ENCODE data around the gene ZNF71. TPM values are rescaled to one million over a fixed set of nuclear protein-coding genes. Genes with fewer than 3 reads are reported as not detected.

Gene ZNF71
- 7.2 and 8.5 TPM in 2 replicates for total RNA-seq

DNA sequence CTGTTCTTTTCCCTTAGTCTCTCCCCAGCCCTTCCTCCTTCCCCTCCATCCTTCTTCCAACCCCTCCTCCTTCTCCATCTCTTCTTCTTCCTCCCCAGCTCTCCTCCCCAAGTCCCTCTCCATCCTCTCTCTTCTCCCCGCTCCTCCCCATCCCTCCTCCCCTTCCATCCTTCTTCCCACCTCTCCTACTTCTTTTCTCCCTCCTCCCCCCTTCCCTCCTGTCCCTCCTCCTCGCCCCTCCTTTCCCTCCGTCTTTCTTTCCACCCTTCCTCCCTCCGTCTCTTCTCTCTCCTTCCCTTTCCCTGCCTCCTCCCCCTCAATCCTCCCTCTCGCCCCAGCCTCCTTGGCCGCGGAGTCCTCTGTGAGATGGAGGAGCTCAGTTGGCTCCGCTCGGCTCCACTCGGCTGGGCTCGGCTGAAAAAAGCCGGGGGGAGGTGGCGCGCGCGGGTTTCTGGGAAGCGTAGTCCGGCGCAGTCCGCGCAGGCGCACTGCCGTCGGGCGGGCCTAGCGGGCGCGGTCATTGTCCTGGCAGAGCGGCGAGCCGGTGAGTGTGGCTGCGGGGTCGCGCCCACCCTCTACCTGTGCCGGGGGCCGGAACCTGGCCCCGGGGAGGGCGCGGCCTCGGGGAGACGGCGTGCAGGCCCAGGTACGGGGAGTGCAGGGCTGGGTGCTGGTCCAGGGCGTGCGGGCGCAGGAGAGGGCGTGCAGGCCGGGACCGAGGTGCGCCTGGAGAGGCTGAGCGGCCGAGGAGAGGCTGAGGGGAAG is at the start of gene ZNF71:
ZNF71 (plus strand) TSS at position 520 of the 765 bp plus-strand sequence. CDS start 6,257 bp downstream, outside the sequence.
- peak within 1 kb of the TSS; percentile 11 for H3K27ac ChIP-seq (ENCODE audit: low read depth, low read length)
- H3K4me2 ChIP-seq (ENCODE audit: insufficient read depth, low read length), result peak within 1 kb of the TSS; percentile 97
- DNase-seq (ENCODE audit: insufficient read length, low spot score, missing footprints), result peak; percentile 99
- H3K9me3 ChIP-seq (ENCODE audit: low read depth, low read length), result no peaks in the 10 kb centered on the region
- H4K20me1 ChIP-seq (ENCODE audit: insufficient read depth, low read length), result peaks cover 5% of the 10 kb centered on the region
- TF ChIP-seq, protein P1, sequence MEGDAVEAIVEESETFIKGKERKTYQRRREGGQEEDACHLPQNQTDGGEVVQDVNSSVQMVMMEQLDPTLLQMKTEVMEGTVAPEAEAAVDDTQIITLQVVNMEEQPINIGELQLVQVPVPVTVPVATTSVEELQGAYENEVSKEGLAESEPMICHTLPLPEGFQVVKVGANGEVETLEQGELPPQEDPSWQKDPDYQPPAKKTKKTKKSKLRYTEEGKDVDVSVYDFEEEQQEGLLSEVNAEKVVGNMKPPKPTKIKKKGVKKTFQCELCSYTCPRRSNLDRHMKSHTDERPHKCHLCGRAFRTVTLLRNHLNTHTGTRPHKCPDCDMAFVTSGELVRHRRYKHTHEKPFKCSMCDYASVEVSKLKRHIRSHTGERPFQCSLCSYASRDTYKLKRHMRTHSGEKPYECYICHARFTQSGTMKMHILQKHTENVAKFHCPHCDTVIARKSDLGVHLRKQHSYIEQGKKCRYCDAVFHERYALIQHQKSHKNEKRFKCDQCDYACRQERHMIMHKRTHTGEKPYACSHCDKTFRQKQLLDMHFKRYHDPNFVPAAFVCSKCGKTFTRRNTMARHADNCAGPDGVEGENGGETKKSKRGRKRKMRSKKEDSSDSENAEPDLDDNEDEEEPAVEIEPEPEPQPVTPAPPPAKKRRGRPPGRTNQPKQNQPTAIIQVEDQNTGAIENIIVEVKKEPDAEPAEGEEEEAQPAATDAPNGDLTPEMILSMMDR (IDR thresholded peaks at IDR 0.05; ENCODE audit: extremely low read depth, low read depth, low read length), result no peak
- peak within 1 kb of the TSS; percentile 92 for H2AFZ ChIP-seq (ENCODE audit: low read length)
- peak within 1 kb of the TSS; percentile 96 for H3K4me3 ChIP-seq (ENCODE audit: insufficient read depth, low read length)
- no peaks in the 10 kb centered on the region for H3K27me3 ChIP-seq (ENCODE audit: insufficient read depth, low read length)
- no peaks in the 10 kb centered on the region for H3K36me3 ChIP-seq (ENCODE audit: insufficient read depth, low read length)
- H3K79me2 ChIP-seq (ENCODE audit: insufficient read depth, low read length), result peaks cover 35% of the 10 kb centered on the region
- H3K4me1 ChIP-seq (ENCODE audit: insufficient read depth, low read length), result peaks cover 7% of the 10 kb centered on the region

DNA sequence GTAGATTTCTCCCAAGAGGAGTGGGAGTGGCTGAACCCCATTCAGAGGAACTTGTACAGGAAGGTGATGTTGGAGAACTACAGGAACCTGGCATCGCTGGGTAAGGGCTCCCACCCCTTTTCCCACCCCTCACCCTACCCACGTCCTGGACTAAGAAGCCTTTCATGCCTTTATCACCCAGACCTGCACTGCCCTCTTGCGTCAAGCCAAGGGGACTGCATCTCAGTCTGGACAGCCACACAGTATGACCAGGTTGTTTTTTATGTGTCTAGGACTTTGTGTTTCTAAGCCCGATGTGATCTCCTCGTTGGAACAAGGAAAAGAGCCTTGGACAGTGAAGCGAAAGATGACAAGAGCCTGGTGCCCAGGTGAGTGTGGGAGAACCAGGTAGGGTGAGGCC is 47.6 kb upstream of the ZNF71 start:
- H3K27ac ChIP-seq (ENCODE audit: low read depth, low read length), result no peak overlapping the region
- H3K4me2 ChIP-seq (ENCODE audit: insufficient read depth, low read length), result no peak overlapping the region
- TF ChIP-seq, protein P1 (IDR thresholded peaks at IDR 0.05; ENCODE audit: extremely low read depth, low read depth, low read length), result peak; percentile 5
- H4K20me1 ChIP-seq (ENCODE audit: insufficient read depth, low read length), result no peaks in the 10 kb centered on the region
- no peak overlapping the region for H3K4me3 ChIP-seq (ENCODE audit: insufficient read depth, low read length)
- no peaks in the 10 kb centered on the region for H3K4me1 ChIP-seq (ENCODE audit: insufficient read depth, low read length)
- H2AFZ ChIP-seq (ENCODE audit: low read length), result no peak overlapping the region
- H3K9me3 ChIP-seq (ENCODE audit: low read depth, low read length), result peaks cover 13% of the 10 kb centered on the region
- no peaks in the 10 kb centered on the region for H3K27me3 ChIP-seq (ENCODE audit: insufficient read depth, low read length)
- DNase-seq (ENCODE audit: insufficient read length, low spot score, missing footprints), result no peak
- peaks cover 44% of the 10 kb centered on the region for H3K36me3 ChIP-seq (ENCODE audit: insufficient read depth, low read length)
- no peaks in the 10 kb centered on the region for H3K79me2 ChIP-seq (ENCODE audit: insufficient read depth, low read length)

DNA sequence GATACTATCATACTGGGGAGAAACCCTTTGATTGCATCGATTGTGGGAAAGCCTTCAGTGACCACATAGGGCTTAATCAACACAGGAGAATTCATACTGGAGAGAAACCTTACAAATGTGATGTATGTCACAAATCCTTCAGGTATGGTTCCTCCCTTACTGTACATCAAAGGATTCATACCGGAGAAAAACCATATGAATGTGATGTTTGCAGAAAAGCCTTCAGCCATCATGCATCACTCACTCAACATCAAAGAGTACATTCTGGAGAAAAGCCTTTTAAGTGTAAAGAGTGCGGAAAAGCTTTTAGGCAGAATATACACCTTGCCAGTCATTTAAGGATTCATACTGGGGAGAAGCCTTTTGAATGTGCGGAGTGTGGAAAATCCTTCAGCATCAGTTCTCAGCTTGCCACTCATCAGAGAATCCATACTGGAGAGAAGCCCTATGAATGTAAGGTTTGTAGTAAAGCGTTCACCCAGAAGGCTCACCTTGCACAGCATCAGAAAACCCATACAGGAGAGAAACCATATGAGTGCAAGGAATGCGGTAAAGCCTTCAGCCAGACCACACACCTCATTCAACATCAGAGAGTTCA is 40.7 kb upstream of the ZNF71 start:
- no peaks in the 10 kb centered on the region for H3K27me3 ChIP-seq (ENCODE audit: insufficient read depth, low read length)
- no peaks in the 10 kb centered on the region for H4K20me1 ChIP-seq (ENCODE audit: insufficient read depth, low read length)
- peaks cover 48% of the 10 kb centered on the region for H3K9me3 ChIP-seq (ENCODE audit: low read depth, low read length)
- no peaks in the 10 kb centered on the region for H3K79me2 ChIP-seq (ENCODE audit: insufficient read depth, low read length)
- no peak overlapping the region for H3K27ac ChIP-seq (ENCODE audit: low read depth, low read length)
- H3K4me2 ChIP-seq (ENCODE audit: insufficient read depth, low read length), result no peak overlapping the region
- TF ChIP-seq, protein P1 (IDR thresholded peaks at IDR 0.05; ENCODE audit: extremely low read depth, low read depth, low read length), result no peak
- H3K4me3 ChIP-seq (ENCODE audit: insufficient read depth, low read length), result no peak overlapping the region
- DNase-seq (ENCODE audit: insufficient read length, low spot score, missing footprints), result no peak
- H3K36me3 ChIP-seq (ENCODE audit: insufficient read depth, low read length), result peaks cover 35% of the 10 kb centered on the region
- no peak overlapping the region for H2AFZ ChIP-seq (ENCODE audit: low read length)
- no peaks in the 10 kb centered on the region for H3K4me1 ChIP-seq (ENCODE audit: insufficient read depth, low read length)

DNA sequence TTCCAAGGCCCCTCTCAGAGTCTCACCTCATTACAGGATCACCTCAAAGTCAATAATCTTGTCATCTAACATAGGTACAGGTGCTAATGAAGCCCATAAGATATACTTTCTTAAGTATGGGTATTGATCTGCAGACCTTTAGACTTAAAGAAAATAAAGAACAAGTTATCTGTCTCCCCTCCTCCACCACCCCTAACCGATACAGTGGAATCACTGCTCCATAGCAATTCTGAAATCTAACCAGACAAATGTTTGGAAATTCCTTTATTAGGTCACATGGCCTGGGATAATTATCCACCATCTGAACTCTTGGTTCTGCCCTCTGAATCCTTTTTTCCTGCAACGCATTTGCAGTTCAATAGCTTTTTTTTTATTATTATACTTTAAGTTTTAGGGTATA is 32.3 kb upstream of the ZNF71 start:
- peaks cover under 1% of the 10 kb centered on the region for H3K4me1 ChIP-seq (ENCODE audit: insufficient read depth, low read length)
- H2AFZ ChIP-seq (ENCODE audit: low read length), result no peak overlapping the region
- H3K9me3 ChIP-seq (ENCODE audit: low read depth, low read length), result peaks cover 8% of the 10 kb centered on the region
- TF ChIP-seq, protein P1 (IDR thresholded peaks at IDR 0.05; ENCODE audit: extremely low read depth, low read depth, low read length), result no peak
- no peaks in the 10 kb centered on the region for H3K27me3 ChIP-seq (ENCODE audit: insufficient read depth, low read length)
- H3K79me2 ChIP-seq (ENCODE audit: insufficient read depth, low read length), result peaks cover 2% of the 10 kb centered on the region
- no peak overlapping the region for H3K4me2 ChIP-seq (ENCODE audit: insufficient read depth, low read length)
- H4K20me1 ChIP-seq (ENCODE audit: insufficient read depth, low read length), result no peaks in the 10 kb centered on the region
- H3K36me3 ChIP-seq (ENCODE audit: insufficient read depth, low read length), result no peaks in the 10 kb centered on the region
- no peak for DNase-seq (ENCODE audit: insufficient read length, low spot score, missing footprints)
- H3K27ac ChIP-seq (ENCODE audit: low read depth, low read length), result no peak overlapping the region
- H3K4me3 ChIP-seq (ENCODE audit: insufficient read depth, low read length), result no peak overlapping the region

All from osteoblast (primary cell).